HTERT RPE-1 (cell line): ENCODE measurements around the gene SF3A1.

Experiments
- in situ Hi-C: fragments of 300-500 bp; cut with MboI; formaldehyde crosslinking; loops from 4 replicates; pipeline ENCODE4 v1.14.3; 2020; ENCODE audit warnings: low sequenced_read_pairs

SF3A1 gene

GRCh38 chr22:30325065-30325720 lies 31.5 kb downstream of the SF3A1 start:
- in situ Hi-C loops = no loop called here

DNA sequence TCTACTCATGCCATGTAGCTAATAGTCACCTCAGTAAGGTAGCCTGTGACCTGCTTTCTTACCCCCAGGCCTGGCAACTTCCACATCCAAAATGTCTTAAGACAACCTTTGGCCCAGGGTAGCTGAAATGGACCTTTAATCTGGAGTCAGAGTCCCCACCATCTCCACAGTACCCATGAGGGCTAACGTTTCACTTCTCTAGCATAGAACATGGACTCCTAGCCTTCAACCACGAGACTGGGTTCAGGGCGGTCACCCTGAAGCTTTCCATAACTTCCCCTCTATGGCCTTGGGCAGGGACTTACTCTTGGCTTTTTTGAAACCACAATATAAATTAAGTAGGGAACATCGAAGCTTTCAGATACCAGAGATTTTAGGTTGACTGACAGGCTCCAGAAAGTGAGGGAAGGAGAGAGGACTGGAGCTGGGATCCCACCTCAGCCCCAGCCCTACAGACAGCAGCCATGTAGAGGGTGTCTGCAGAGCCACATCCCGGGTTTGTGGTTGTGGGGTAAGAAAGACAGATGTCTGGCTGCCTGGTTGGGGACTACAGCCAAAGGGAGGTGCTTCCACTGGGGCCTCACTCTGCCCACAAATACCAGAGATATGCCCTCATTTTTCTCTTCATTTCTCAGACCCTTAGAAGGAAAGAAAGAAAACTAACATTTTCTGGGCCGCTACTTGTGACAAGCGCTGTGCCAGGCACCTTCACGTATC lies 32.5 kb downstream of the SF3A1 start:
- in situ Hi-C loops = no loop called here

- in situ Hi-C loops = no loop called here
Measured at GRCh38 chr22:30323246-30323645, 33.4 kb downstream of the SF3A1 start.

DNA sequence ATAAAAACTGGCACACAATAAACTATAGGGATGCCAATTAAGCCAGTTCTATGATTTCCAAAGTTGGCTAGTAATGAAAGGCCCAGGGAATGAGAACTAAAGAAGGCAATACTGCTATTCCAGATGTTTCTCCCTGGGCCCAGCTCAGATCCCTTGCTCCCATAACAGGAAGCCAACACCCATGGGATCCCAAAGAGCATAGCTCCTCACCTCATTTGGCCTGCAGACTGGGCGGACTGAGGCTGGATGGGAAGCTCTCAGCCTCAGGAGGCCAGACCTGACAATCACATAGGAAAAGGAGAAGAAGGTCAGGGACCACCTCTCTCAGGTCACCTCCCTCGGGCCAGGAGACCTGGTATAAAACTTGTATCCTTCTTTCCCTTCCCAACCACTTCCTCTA lies 35.2 kb downstream of the SF3A1 start:
- in situ Hi-C loops = no loop called here

DNA sequence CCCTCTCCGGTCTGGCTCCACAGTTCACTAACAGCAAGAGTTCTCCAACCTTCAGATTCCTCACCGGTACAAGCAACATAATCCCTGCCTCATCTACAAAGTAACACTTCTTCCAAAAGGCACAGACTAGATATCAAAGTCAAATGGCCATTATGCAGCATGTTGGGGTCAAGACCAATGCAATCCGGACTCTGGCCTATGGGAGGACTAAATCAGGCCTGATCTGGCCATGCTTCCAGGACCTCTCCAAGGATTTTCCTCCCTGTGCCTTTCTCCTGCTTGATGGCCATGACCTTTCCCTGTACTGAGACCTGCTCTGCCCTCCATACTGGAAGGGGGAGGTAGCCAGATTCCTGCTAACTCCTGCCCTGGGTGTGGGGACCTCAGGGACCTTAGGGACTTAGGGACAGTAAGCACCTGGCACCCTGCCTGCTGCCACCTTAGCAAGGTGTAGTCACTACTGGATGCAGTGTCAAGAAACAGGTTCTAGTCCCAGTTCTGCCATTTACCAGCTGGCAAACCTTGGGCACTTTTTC lies 36.6 kb downstream of the SF3A1 start:
- in situ Hi-C loops = no loop called here

DNA sequence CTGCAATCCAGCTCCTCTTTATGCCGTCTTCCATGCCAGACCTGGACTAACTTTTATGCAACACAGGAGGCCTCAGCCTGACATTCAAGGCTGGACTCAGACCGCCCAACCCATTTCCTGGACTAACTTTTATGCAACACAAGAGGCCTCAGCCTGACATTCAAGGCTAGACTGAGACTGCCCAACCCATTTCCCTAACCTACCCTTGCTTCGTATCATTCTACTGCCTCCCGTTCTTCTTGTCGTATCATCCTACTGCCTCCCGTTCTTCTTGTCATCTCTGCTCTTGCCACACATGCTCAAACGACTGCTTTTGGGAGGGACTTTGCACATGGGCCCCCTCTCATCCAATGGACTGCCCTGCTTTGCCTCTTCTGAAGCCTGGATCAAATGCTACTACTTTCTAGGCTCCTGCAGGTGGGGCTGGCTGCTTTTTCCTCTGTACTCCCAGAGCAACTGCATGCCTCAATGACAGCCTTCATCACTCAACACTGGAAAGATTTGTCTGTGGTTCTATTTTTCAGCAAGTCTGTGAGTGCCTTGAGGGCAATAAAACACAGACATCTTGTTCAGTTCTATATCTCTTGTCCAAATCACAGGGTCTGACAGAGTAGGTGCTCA lies 37.8 kb downstream of the SF3A1 start:
- in situ Hi-C loops = no loop called here

- in situ Hi-C loops = no loop called here
Measured at GRCh38 chr22:30317778-30318177, 38.9 kb downstream of the SF3A1 start.

DNA sequence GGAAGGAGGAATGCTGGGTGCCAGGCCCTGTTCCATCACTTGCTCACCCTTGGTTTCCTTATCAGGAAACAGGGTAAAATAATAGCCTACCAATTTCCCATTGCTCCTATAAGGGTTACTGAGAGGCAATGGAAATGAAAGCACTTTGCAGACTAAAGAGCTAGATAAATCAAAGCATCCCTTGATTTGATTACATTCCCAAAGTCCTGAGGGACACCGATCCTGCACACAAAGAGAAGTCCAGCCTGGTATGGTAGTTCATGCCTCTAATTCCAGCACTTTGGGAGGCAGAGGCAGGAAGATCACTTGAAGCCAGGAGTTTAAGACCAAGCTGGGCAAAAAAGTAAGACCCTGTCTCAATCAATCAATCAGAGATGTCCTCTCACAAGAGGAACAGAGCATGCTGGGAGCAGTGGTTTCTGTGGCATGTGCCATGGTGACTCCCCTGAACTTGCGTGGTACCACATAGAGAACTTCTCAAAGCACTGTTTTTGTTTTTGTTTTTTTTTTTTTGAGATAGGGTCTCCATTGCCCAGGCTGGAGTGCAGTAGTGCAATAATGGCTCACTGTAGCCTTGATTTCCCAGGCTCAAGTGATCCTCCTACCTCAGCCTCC lies 40.6 kb downstream of the SF3A1 start:
- in situ Hi-C loops = no loop called here

GRCh38 chr22:30314915-30315314 lies 41.8 kb downstream of the SF3A1 start:
- in situ Hi-C loops = no loop called here

DNA sequence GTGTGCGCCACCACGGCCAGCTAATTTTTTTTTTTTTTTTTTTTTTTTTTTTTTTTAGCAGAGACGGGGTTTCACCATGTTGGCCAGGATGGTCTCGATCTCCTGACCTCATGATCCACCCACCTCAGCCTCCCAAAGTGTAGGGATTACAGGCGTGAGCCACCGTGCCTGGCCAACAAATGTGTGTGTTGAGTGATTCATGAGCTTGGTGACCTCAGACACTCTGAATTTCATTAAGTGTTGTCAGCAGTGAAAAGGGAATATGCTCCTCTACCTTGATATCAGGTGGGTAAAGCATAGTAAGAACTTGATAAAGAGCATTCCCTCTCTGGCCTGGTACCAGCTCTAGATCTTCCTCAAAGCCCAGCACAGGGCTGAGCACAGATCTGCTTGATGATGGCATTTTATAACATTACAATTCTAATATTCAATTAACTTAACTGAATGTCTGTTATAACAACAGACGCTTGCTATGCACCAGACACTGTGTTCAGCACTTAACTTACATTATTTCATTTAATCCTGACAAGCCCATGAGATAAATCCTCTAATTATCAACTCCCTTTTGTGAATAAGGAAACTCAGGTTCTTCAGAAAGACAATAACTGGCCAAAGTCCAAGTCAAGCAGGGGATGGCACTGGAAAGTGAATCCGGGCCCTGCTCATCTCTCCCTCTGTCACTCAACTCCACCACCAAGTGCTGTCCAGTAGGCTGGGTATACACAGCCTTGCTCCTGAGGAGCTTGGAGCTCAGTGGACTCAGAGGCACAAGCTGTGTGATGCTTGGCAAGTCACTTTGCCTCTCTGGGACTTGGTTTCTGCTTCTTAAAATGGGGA lies 42.9 kb downstream of the SF3A1 start:
- in situ Hi-C loops = no loop called here

DNA sequence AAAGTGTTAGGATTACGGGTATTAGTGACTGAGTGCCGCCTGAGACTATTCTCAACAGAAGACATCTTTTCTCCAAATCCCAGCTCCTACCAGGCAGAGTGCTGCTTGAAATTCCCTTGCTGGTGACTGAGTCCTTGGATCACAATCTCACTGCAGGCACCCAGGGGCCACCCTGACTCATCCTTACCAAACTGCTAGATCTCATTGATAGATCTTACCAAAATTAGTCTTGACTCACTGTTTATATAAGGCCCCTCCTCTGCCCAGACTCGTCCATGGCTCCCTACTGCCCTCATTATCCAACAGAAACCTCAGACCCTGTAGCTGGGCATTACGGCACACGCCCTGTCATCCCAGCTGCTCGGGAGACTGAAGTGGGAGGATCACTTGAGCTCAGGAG lies 44.6 kb downstream of the SF3A1 start:
- in situ Hi-C loops = no loop called here

- in situ Hi-C loops = no loop called here
Measured at GRCh38 chr22:30310881-30311771, 45.6 kb downstream of the SF3A1 start.

GRCh38 chr22:30309951-30310741 lies 46.5 kb downstream of the SF3A1 start:
- in situ Hi-C loops = no loop called here

GRCh38 chr22:30308518-30309230 lies 48.0 kb downstream of the SF3A1 start:
- in situ Hi-C loops = no loop called here

- in situ Hi-C loops = no loop called here
Measured at GRCh38 chr22:30308093-30308492, 48.6 kb downstream of the SF3A1 start.

- in situ Hi-C loops = no loop called here
Measured at GRCh38 chr22:30307041-30307574, 49.6 kb downstream of the SF3A1 start.

GRCh38 chr22:30306627-30307011 lies 50.1 kb downstream of the SF3A1 start:
- in situ Hi-C loops = no loop called here
